K562 (cell line): ENCODE data around the gene MYMK. TPM values are rescaled to one million over a fixed set of nuclear protein-coding genes. Genes with fewer than 3 reads are reported as not detected.

Experiments used
- ATAC-seq: fragments of 200-7000 bp; cut with Tn5 transposase; 3 replicates; pipeline ENCODE4 v1.9.1; 2020; ENCODE audit warnings: moderate library complexity
- BruUV-seq: library from RNA; stranded (reverse); fragments of 400-500 nt; replicated peaks from 2 replicates; lab custom pipeline; 2021; lab: Mats Ljungman, UMichigan
- CTCF ChIA-PET: fragments of 300-600 bp; formaldehyde crosslinking; extraction: SDS; loops from one replicate; lab custom pipeline; 2021; ENCODE audit warnings: low intra/inter-chr PET ratio; lab: Yijun Ruan, JAX
- POLR2A ChIA-PET: fragments of 300-600, 350-650 bp; sonication (Branson Sonifier 250); formaldehyde crosslinking; extraction: SDS; loops from one replicate; lab custom pipeline; 2021; ENCODE audit warnings: antibody characterized with exemption, inconsistent platforms; lab: Yijun Ruan, JAX
- DNase-seq, 4 experiments: peaks; one replicate each; pipeline versions ENCODE4 v3.0.0 to v3.0.0-alpha.2; 2011 to 2018; ENCODE audit warnings: low spot score in 3 of 4, mixed read lengths in 3 of 4; ENCODE audit errors: extremely low read depth in 1 of 4
- FAIRE-seq: peaks from 2 replicates; lab custom pipeline; 2011; peaks lifted over from hg19 to GRCh38; lab: Jason Lieb, UNC
- H2AFZ ChIP-seq: 2 replicates; pipeline ENCODE4 v1.6.0; 2011; ENCODE audit warnings: low read depth, low read length, control low read depth, inconsistent platforms
- H3K27ac ChIP-seq: fragments of 200-600 bp; 3 replicates; pipeline ENCODE4 v1.8.0; 2011; ENCODE audit warnings: low read depth, mild to moderate bottlenecking, control low read depth, inconsistent platforms, low read length, moderate library complexity, mixed read lengths; ENCODE audit errors: extremely low read depth
- H3K27me3 ChIP-seq, 2 experiments: fragments of 300-600 bp in 1 of 2; 2 replicates in 1 of 2; 3 replicates in 1 of 2; pipeline versions ENCODE4 v1.6.0 to v1.8.0; 2011; ENCODE audit warnings: inconsistent platforms in 2 of 2, low read length in 2 of 2, mild to moderate bottlenecking in 1 of 2, mixed read lengths in 1 of 2, moderate library complexity in 1 of 2; ENCODE audit not compliant: control insufficient read depth in 2 of 2, insufficient read depth in 2 of 2
- H3K36me3 ChIP-seq: fragments of 300-600 bp; 3 replicates; pipeline ENCODE4 v1.8.0; 2011; ENCODE audit warnings: mild to moderate bottlenecking, low read length, inconsistent platforms; ENCODE audit not compliant: control insufficient read depth, insufficient read depth
- H3K4me1 ChIP-seq, 2 experiments: fragments of 200-600 bp in 1 of 2; replicated peaks in 1 of 2; 2 replicates in 1 of 2; 3 replicates in 1 of 2; pipeline versions ENCODE4 v1.5.1 to v1.8.0; 2011; ENCODE audit warnings: inconsistent platforms in 2 of 2, low read length in 2 of 2, mild to moderate bottlenecking in 1 of 2, mixed read lengths in 1 of 2, moderate library complexity in 1 of 2; ENCODE audit not compliant: control insufficient read depth in 2 of 2, insufficient read depth in 2 of 2
- H3K4me2 ChIP-seq: 2 replicates; pipeline ENCODE4 v1.6.1; 2011; ENCODE audit warnings: low read length, control low read depth, inconsistent platforms, mixed read lengths; ENCODE audit not compliant: insufficient read depth
- H3K4me3 ChIP-seq: fragments of 200-600 bp; sonication (generic), shearing (Covaris generic); 2 replicates; pipeline ENCODE4 v1.5.1; 2016; ENCODE audit warnings: control low read depth, inconsistent platforms
- H3K79me2 ChIP-seq: fragments of 200-600 bp; 3 replicates; pipeline ENCODE4 v1.8.0; 2011; ENCODE audit warnings: low read length, inconsistent platforms; ENCODE audit not compliant: control insufficient read depth, insufficient read depth
- H3K9ac ChIP-seq, 2 experiments: 2 replicates each; pipeline versions ENCODE4 v1.6.0 to v1.6.1; 2011; ENCODE audit warnings: low read depth in 2 of 2, low read length in 2 of 2, control low read depth in 1 of 2, inconsistent platforms in 1 of 2, mild to moderate bottlenecking in 1 of 2, mixed read lengths in 1 of 2; ENCODE audit not compliant: insufficient read depth in 1 of 2
- H3K9me1 ChIP-seq: one replicate; pipeline ENCODE4 v1.6.0; 2011; ENCODE audit warnings: inconsistent platforms, mild to moderate bottlenecking, low read length, moderate library complexity; ENCODE audit not compliant: control insufficient read depth, insufficient read depth
- H3K9me3 ChIP-seq: replicated peaks from 2 replicates; pipeline ENCODE4 v1.5.1; 2011; ENCODE audit warnings: low read depth, low read length, inconsistent platforms; ENCODE audit not compliant: control insufficient read depth, insufficient read depth
- H4K20me1 ChIP-seq: replicated peaks from 2 replicates; pipeline ENCODE4 v1.6.1; 2011; ENCODE audit warnings: low read length, inconsistent platforms, mixed read lengths; ENCODE audit not compliant: control insufficient read depth, insufficient read depth
- BMI1 ChIP-seq: fragments of 150-350 bp; IDR thresholded peaks from 2 replicates; pipeline ENCODE4 v1.6.1; 2014; ENCODE audit warnings: low read length
- CLOCK ChIP-seq: fragments of 250-450 bp; sonication (Bioruptor Pico); IDR thresholded peaks from 2 replicates; pipeline ENCODE4 v1.4.0; 2020; ENCODE audit warnings: mild to moderate bottlenecking, moderate library complexity, borderline replicate concordance
- KAT2B ChIP-seq: IDR thresholded peaks from one replicate; pipeline ENCODE4 v1.6.1; 2012; ENCODE audit warnings: low read depth, mild to moderate bottlenecking, control low read depth, inconsistent platforms, low read length, moderate library complexity
- NFATC3 ChIP-seq: fragments of 450-650 bp; IDR thresholded peaks from 2 replicates; pipeline ENCODE4 v1.6.1; 2017; ENCODE audit warnings: mild to moderate bottlenecking
- PHTF2 ChIP-seq: fragments of 250-450 bp; sonication (Bioruptor Pico); IDR thresholded peaks from 2 replicates; pipeline ENCODE4 v1.5.0; 2021; ENCODE audit warnings: mild to moderate bottlenecking
- POLR2A ChIP-seq: fragments of 450-650 bp; conservative IDR thresholded peaks from 2 replicates; pipeline ENCODE4 v1.6.1; 2016
- PTRF ChIP-seq: fragments of 450-650 bp; IDR thresholded peaks from 2 replicates; pipeline ENCODE4 v1.6.1; 2016; ENCODE audit warnings: mild to moderate bottlenecking, missing genetic modification characterization, missing compliant biosample characterization
- RBM14 ChIP-seq: fragments of 200-400 bp; formaldehyde crosslinking; IDR thresholded peaks from 2 replicates; pipeline ENCODE4 v1.6.1; 2018; ENCODE audit warnings: low read depth, mild to moderate bottlenecking, low read length, moderate library complexity, borderline replicate concordance; ENCODE audit not compliant: insufficient read depth
- RFX1 ChIP-seq: fragments of 450-650 bp; IDR thresholded peaks from 2 replicates; pipeline ENCODE4 v1.6.1; 2016; ENCODE audit warnings: mild to moderate bottlenecking, moderate library complexity
- TCFL5 ChIP-seq: fragments of 250-450 bp; sonication (Bioruptor Pico); conservative IDR thresholded peaks from 2 replicates; pipeline ENCODE4 v1.6.1; 2021; ENCODE audit warnings: mild to moderate bottlenecking, moderate library complexity, matching md5 sums
- TGIF2 ChIP-seq: sonication (generic); formaldehyde crosslinking; IDR thresholded peaks from 2 replicates; pipeline ENCODE4 v1.8.1; 2022; ENCODE audit warnings: mild to moderate bottlenecking, missing genetic modification reagents, moderate library complexity
- USF1 ChIP-seq: sonication (generic); formaldehyde crosslinking; IDR thresholded peaks from 2 replicates; pipeline ENCODE4 v1.9.0; 2022; ENCODE audit warnings: mild to moderate bottlenecking, missing genetic modification reagents
- ZBTB8A ChIP-seq: fragments of 450-650 bp; IDR thresholded peaks from 2 replicates; pipeline ENCODE4 v1.6.1; 2018; ENCODE audit warnings: mild to moderate bottlenecking, moderate library complexity; ENCODE audit not compliant: partially characterized antibody
- ZNF586 ChIP-seq: fragments of 450-650 bp; formaldehyde crosslinking; conservative IDR thresholded peaks from 2 replicates; pipeline ENCODE4 v1.4.0; 2020; ENCODE audit warnings: mild to moderate bottlenecking, moderate library complexity
- WGBS: fragments of 100-300 bp; shearing (Covaris generic); methylation state at CpG from one replicate; pipeline ENCODE4 v1.1.6; 2016; ENCODE audit warnings: low coverage, mixed read lengths; ENCODE audit not compliant: insufficient coverage; ENCODE audit errors: missing lambda C conversion rate; 5-methylcytosine and 5-hydroxymethylcytosine counted together
- in situ Hi-C: fragments of 300-500 bp; cut with MboI; formaldehyde crosslinking; loops from 4 replicates; pipeline ENCODE4 v1.15.0; 2018; ENCODE audit warnings: inconsistent platforms, mixed read lengths
- intact Hi-C: fragments of 100-400 bp; cut with micrococcal nuclease; formaldehyde crosslinking; loops from 2 replicates; pipeline ENCODE4 v1.14.2; 2022
- polyA plus RNA-seq, 8 experiments: library from polyadenylated mRNA; depleted of rRNA in 4 of 8; stranded (reverse) in 5 of 8; unstranded in 3 of 8; fragments of >200 nt; fragmentation: Nextera tagmentation in 2 of 8; fragmentation: Illumina TruSeq in 1 of 8; extraction: Ambion mirVana in 2 of 8; extraction: Trizol in 1 of 8; gene quantifications; 2 replicates each; pipeline versions ENCODE4 v1.2.1 to v1.2.3, GENCODE V29; 2011 to 2014; ENCODE audit warnings: inconsistent platforms in 1 of 8, missing spikeins in 1 of 8
- total RNA-seq, 7 experiments: library from RNA; depleted of rRNA in 6 of 7; stranded (reverse); fragments of >200 nt in 6 of 7; fragmentation: Illumina TruSeq in 2 of 7; extraction: Trizol in 2 of 7; gene quantifications; 2 replicates each; pipeline versions ENCODE4 v1.2.1 to v1.2.3, GENCODE V29; 2011 to 2021; ENCODE audit warnings: low replicate concordance in 1 of 7

MYMK gene
- total and polyA plus RNA-seq, 9 of the 15 experiments (the other 6 are each of a cell fraction or from before 2014, with no cell fraction given), result not detected

DNA sequence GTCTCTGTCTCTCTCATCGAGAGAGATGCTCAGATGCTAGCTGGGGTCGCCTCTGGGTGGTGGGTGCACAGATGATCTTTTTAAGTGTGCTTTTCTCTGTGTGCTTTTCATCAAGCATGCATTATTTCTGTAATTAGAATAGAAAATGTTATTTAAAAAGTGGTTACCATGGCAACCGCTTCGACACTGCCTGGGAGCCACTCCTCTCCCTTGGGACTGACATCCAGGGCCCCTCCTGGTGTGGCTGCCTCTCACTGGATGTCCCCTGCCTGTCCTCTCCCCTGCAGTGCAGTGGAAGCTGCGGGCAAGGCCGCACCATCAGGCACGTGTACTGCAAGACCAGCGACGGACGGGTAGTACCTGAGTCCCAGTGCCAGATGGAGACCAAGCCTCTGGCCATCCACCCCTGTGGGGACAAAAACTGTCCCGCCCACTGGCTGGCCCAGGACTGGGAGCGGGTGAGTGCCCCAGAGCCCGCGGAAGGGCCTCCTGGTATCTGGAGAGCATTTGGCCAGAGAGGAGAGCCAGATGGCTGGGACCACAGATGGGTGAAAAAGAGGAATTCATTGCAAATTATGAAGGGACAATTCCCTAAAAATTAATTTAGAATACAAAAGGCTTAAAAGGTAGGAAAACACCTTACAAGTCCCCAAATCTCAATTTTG lies 44.5 kb upstream of the MYMK start:
- H3K9me1 ChIP-seq, result no peaks in the 10 kb centered on the region
- H2AFZ ChIP-seq, result no peak overlapping the region
- peaks cover 22 to 91% of the 10 kb centered on the region in 2 experiments; a peak in 4 of 5 replicates for H3K27me3 ChIP-seq
- TF ChIP-seq RFX1, result peak; percentile 90
- TF ChIP-seq ZNF586, result no peak
- TF ChIP-seq PHTF2, result no peak
- no peak for TF ChIP-seq POLR2A
- H3K4me2 ChIP-seq, result no peak overlapping the region
- WGBS, result 1% methylated on average over 10 of the region's 14 CpGs
- H3K4me1 ChIP-seq, result peaks cover 0 to 8% of the 10 kb centered on the region in 2 experiments; a peak in 2 of 5 replicates
- H3K27ac ChIP-seq, result no peak overlapping the region
- peaks cover 8% of the 10 kb centered on the region; the same call in 1 of the 2 replicates for H4K20me1 ChIP-seq
- POLR2A ChIA-PET, result no interaction called here
- no peaks in the 10 kb centered on the region for H3K36me3 ChIP-seq
- FAIRE-seq (no peak), DNase-seq (peak in 2 of 4 experiments; percentile 52), ATAC-seq (no peak)
- intact Hi-C loops (no loop called here), in situ Hi-C loops (no loop called here)
- H3K9ac ChIP-seq, result no peak overlapping the region
- no peaks in the 10 kb centered on the region for H3K9me3 ChIP-seq
- CTCF ChIA-PET, result no interaction called here
- BruUV-seq, result no TSS peak
- H3K4me3 ChIP-seq, result no peak overlapping the region
- no peaks in the 10 kb centered on the region for H3K79me2 ChIP-seq

- H3K9me1 ChIP-seq, result peaks cover 2% of the 10 kb centered on the region
- ATAC-seq (no peak), DNase-seq (no peak), FAIRE-seq (no peak)
- in situ Hi-C loops (no loop called here), intact Hi-C loops (no loop called here)
- no peaks in the 10 kb centered on the region for H3K9me3 ChIP-seq
- 20% methylated on average over 24 of the region's 33 CpGs for WGBS
- no peaks in the 10 kb centered on the region for H3K79me2 ChIP-seq
- H3K4me3 ChIP-seq, result no peak overlapping the region
- TF ChIP-seq TGIF2 (CRISPR knock-in tag), result no peak
- TF ChIP-seq KAT2B, result no peak
- no peak for TF ChIP-seq ZBTB8A
- no peak for TF ChIP-seq TCFL5 (CRISPR knock-in tag)
- no peak for TF ChIP-seq PTRF (tag)
- no peak for TF ChIP-seq BMI1
- TF ChIP-seq USF1, result no peak
- no peak for TF ChIP-seq RBM14
- no peak for TF ChIP-seq CLOCK
- TF ChIP-seq NFATC3, result no peak
- H4K20me1 ChIP-seq, result peaks cover 7% of the 10 kb centered on the region; the same call in 1 of the 2 replicates
- CTCF ChIA-PET, result no interaction called here
- no peaks in the 10 kb centered on the region for H3K36me3 ChIP-seq
- H3K4me1 ChIP-seq, result peaks cover 0 to 11% of the 10 kb centered on the region in 2 experiments; a peak in 3 of 5 replicates
- peaks cover 22 to 80% of the 10 kb centered on the region in 2 experiments; a peak in 4 of 5 replicates for H3K27me3 ChIP-seq
- BruUV-seq, result no TSS peak
- H3K4me2 ChIP-seq, result no peak overlapping the region
- H3K27ac ChIP-seq, result no peak overlapping the region
- no peak overlapping the region for H3K9ac ChIP-seq
- POLR2A ChIA-PET, result interaction anchor here (0.6 kb wide), 1 partner anchor 72 kb away, joined by 3 read pairs; no protein-coding TSS in a partner anchor
- no peak overlapping the region for H2AFZ ChIP-seq
Observed at GRCh38 chr9:133568186-133568585, 43.4 kb upstream of the MYMK start.
